IMR-90 (cell line): Measurements from ENCODE around the gene C3orf33.

Experiments used
- BHLHE40 ChIP-seq: fragments of 150-350 bp; IDR thresholded peaks from 2 replicates; pipeline ENCODE4 v1.6.1; 2016; ENCODE audit warnings: mild to moderate bottlenecking, low read depth, low read length
- CHD1 ChIP-seq: IDR thresholded peaks from 2 replicates; pipeline ENCODE4 v1.6.1; 2012; ENCODE audit warnings: low read depth, low read length, improper control_type of control experiment
- CTCF ChIP-seq: conservative IDR thresholded peaks from 2 replicates; pipeline ENCODE4 v1.5.1; 2012; ENCODE audit warnings: mild to moderate bottlenecking, low read depth, low read length, improper control_type of control experiment
- MAFK ChIP-seq: IDR thresholded peaks from 2 replicates; pipeline ENCODE4 v1.6.1; 2012; ENCODE audit warnings: low read depth, low read length, improper control_type of control experiment
- MAZ ChIP-seq: IDR thresholded peaks from 2 replicates; pipeline ENCODE4 v1.6.1; 2012; ENCODE audit warnings: low read depth, mild to moderate bottlenecking, low read length, improper control_type of control experiment, moderate library complexity, borderline replicate concordance
- NFE2L2 ChIP-seq: fragments of 150-350 bp; IDR thresholded peaks from 2 replicates; pipeline ENCODE4 v1.6.1; 2016; ENCODE audit warnings: low read depth, mild to moderate bottlenecking, low read length
- POLR2A ChIP-seq: IDR thresholded peaks from 2 replicates; pipeline ENCODE4 v1.6.1; 2012; ENCODE audit warnings: mild to moderate bottlenecking, low read depth, low read length
- RAD21 ChIP-seq: IDR thresholded peaks from 2 replicates; pipeline ENCODE4 v1.6.1; 2012; ENCODE audit warnings: low read length, improper control_type of control experiment
- RFX5 ChIP-seq: IDR thresholded peaks from 2 replicates; pipeline ENCODE4 v1.8.0; 2012; ENCODE audit warnings: low read depth, mild to moderate bottlenecking, low read length, moderate library complexity
- SMC3 ChIP-seq: fragments of 150-350 bp; IDR thresholded peaks from 2 replicates; pipeline ENCODE4 v1.6.1; 2016; ENCODE audit warnings: low read depth, mild to moderate bottlenecking, antibody characterized with exemption, low read length, moderate library complexity
- TF ChIP-seq, protein P1 (sequence below): fragments of 150-350 bp; IDR thresholded peaks from 2 replicates; pipeline ENCODE4 v1.6.1; 2016; ENCODE audit warnings: low read depth, mild to moderate bottlenecking, low read length, moderate library complexity, borderline replicate concordance

- TF ChIP-seq RFX5 (no peak), CTCF (no peak), RAD21 (no peak), POLR2A (no peak), BHLHE40 (no peak), MAFK (no peak), SMC3 (no peak), CHD1 (no peak), MAZ (no peak), NFE2L2 (no peak)
- TF ChIP-seq, protein P1, sequence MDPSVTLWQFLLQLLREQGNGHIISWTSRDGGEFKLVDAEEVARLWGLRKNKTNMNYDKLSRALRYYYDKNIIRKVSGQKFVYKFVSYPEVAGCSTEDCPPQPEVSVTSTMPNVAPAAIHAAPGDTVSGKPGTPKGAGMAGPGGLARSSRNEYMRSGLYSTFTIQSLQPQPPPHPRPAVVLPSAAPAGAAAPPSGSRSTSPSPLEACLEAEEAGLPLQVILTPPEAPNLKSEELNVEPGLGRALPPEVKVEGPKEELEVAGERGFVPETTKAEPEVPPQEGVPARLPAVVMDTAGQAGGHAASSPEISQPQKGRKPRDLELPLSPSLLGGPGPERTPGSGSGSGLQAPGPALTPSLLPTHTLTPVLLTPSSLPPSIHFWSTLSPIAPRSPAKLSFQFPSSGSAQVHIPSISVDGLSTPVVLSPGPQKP: no peak
Observed at GRCh38 chr3:155778462-155778861, 27.6 kb downstream of the C3orf33 start.
